GM23248 (cell line): Measurements from ENCODE around the gene KCNAB3. TPM values are rescaled to one million over a fixed set of nuclear protein-coding genes. Genes with fewer than 3 reads are reported as not detected.

Experiments
- DNase-seq: peaks from one replicate; pipeline ENCODE4 v3.0.0-alpha.2; 2015
- H2AFZ ChIP-seq: fragments of 200-600 bp; sonication (generic); 2 replicates; pipeline ENCODE4 v1.6.1; 2016; ENCODE audit warnings: antibody characterized with exemption
- H3F3A ChIP-seq: fragments of 200-600 bp; sonication (generic); 2 replicates; pipeline ENCODE4 v1.6.1; 2016; ENCODE audit warnings: mild to moderate bottlenecking, antibody characterized with exemption, mixed run types; ENCODE audit not compliant: insufficient read depth
- H3K27ac ChIP-seq: fragments of 200-600 bp; sonication (generic); 2 replicates; pipeline ENCODE4 v1.5.1; 2016; ENCODE audit warnings: mild to moderate bottlenecking
- H3K27me3 ChIP-seq: fragments of 200-600 bp; sonication (generic); replicated peaks from 2 replicates; pipeline ENCODE4 v1.6.1; 2016; ENCODE audit warnings: mild to moderate bottlenecking; ENCODE audit not compliant: insufficient read depth
- H3K36me3 ChIP-seq: fragments of 200-600 bp; sonication (generic); 2 replicates; pipeline ENCODE4 v1.6.1; 2016; ENCODE audit warnings: low read depth, mild to moderate bottlenecking
- H3K4me1 ChIP-seq: fragments of 200-600 bp; sonication (generic); 2 replicates; pipeline ENCODE4 v1.6.1; 2016; ENCODE audit warnings: mild to moderate bottlenecking; ENCODE audit not compliant: insufficient read depth
- H3K4me2 ChIP-seq: fragments of 200-600 bp; sonication (generic); one replicate; pipeline ENCODE4 v1.6.1; 2016; ENCODE audit warnings: mild to moderate bottlenecking; ENCODE audit not compliant: unreplicated experiment
- H3K4me3 ChIP-seq: fragments of 200-600 bp; sonication (generic); 2 replicates; pipeline ENCODE4 v1.5.1; 2016; ENCODE audit warnings: mild to moderate bottlenecking
- H3K79me2 ChIP-seq: fragments of 200-600 bp; sonication (generic); 2 replicates; pipeline ENCODE4 v1.6.1; 2016; ENCODE audit warnings: mild to moderate bottlenecking; ENCODE audit not compliant: insufficient read depth
- H3K9ac ChIP-seq: fragments of 200-600 bp; sonication (generic); 2 replicates; pipeline ENCODE4 v1.6.1; 2016; ENCODE audit warnings: mild to moderate bottlenecking
- H3K9me2 ChIP-seq: fragments of 200-600 bp; sonication (generic); 2 replicates; pipeline ENCODE4 v1.6.1; 2016; ENCODE audit warnings: mixed run types, mild to moderate bottlenecking, moderate library complexity; ENCODE audit not compliant: insufficient read depth
- H3K9me3 ChIP-seq: fragments of 200-600 bp; sonication (generic); one replicate; pipeline ENCODE4 v1.6.1; 2017; ENCODE audit warnings: low read depth
- H4K20me1 ChIP-seq: fragments of 200-600 bp; sonication (generic); 2 replicates; pipeline ENCODE4 v1.6.0; 2016; ENCODE audit not compliant: insufficient read depth
- EZH2 ChIP-seq: fragments of 200-600 bp; sonication (generic); IDR thresholded peaks from 2 replicates; pipeline ENCODE4 v1.6.1; 2018; ENCODE audit warnings: antibody characterized with exemption, mild to moderate bottlenecking; ENCODE audit not compliant: insufficient read depth, poor library complexity, severe bottlenecking
- EZH2phosphoT487 ChIP-seq: fragments of 200-600 bp; sonication (generic); IDR thresholded peaks from 2 replicates; pipeline ENCODE4 v1.6.1; 2018; ENCODE audit warnings: antibody characterized with exemption, moderate library complexity, mild to moderate bottlenecking, low read depth; ENCODE audit not compliant: insufficient read depth
- WGBS, 2 experiments: methylation state at CpG; one replicate each; pipeline ENCODE4 v1.1.6; 2015 to 2017; ENCODE audit warnings: low lambda C conversion rate in 2 of 2, low coverage in 1 of 2; ENCODE audit errors: missing lambda C conversion rate in 2 of 2; 5-methylcytosine and 5-hydroxymethylcytosine counted together
- in situ Hi-C: fragments of 300-500 bp; cut with MboI; formaldehyde crosslinking; loops from 2 replicates; pipeline ENCODE4 v1.15.0; 2020
- polyA plus RNA-seq: library from polyadenylated mRNA; unstranded; fragments of >200 nt; fragmentation: Nextera tagmentation; extraction: Ambion mirVana; gene quantifications from 2 replicates; pipeline ENCODE4 v1.2.1, GENCODE V29; 2016
- total RNA-seq: library from RNA; depleted of rRNA; stranded (reverse); fragments of >200 nt; shearing (Covaris generic); gene quantifications from 2 replicates; pipeline ENCODE4 v1.2.3, GENCODE V29; 2014

KCNAB3 gene
- total and polyA plus RNA-seq, 2 experiments from 2014 or later: 0.22 to 0.24 TPM

- no peak overlapping the region for H3K9ac ChIP-seq
- peaks cover 2% of the 10 kb centered on the region; the same call in 1 of the 2 replicates for H3K79me2 ChIP-seq
- no peak overlapping the region for H3K27ac ChIP-seq
- H3K4me3 ChIP-seq: no peak overlapping the region
- H4K20me1 ChIP-seq: no peaks in the 10 kb centered on the region
- no peak for DNase-seq
- WGBS, 2 experiments: 88 to 94% methylated on average over 15 to 29 of the region's 29 CpGs
- TF ChIP-seq EZH2phosphoT487 (no peak), EZH2 (no peak)
- H3K9me2 ChIP-seq: no peaks in the 10 kb centered on the region
- H2AFZ ChIP-seq: no peak overlapping the region
- H3K4me1 ChIP-seq: no peaks in the 10 kb centered on the region
- in situ Hi-C loops: no loop called here
- H3K27me3 ChIP-seq: no peaks in the 10 kb centered on the region
- H3K9me3 ChIP-seq: no peaks in the 10 kb centered on the region
- peaks cover 9% of the 10 kb centered on the region; the same call in 1 of the 2 replicates for H3K36me3 ChIP-seq
- no peak overlapping the region for H3K4me2 ChIP-seq
- peaks cover 18% of the 10 kb centered on the region for H3F3A ChIP-seq
These were observed 20.6 kb downstream of the KCNAB3 start for GRCh38 chr17:7909089-7909488.

GRCh38 chr17:7903154-7904103 is 26.2 kb downstream of the KCNAB3 start:
- no peaks in the 10 kb centered on the region for H3K9me3 ChIP-seq

GRCh38 chr17:7897773-7898172 is 31.9 kb downstream of the KCNAB3 start:
- WGBS, 2 experiments: 62 to 68% methylated on average over 6 of the region's 6 CpGs
- TF ChIP-seq EZH2 (no peak), EZH2phosphoT487 (no peak)
- Histone ChIP-seq H4K20me1 (no peaks in the 10 kb centered on the region), H3K9me3 (no peaks in the 10 kb centered on the region), H3K79me2 (no peaks in the 10 kb centered on the region), H3K9me2 (no peaks in the 10 kb centered on the region), H3K36me3 (peaks cover 27% of the 10 kb centered on the region; the same call in 1 of the 2 replicates), H2AFZ (no peak overlapping the region), H3K9ac (peak overlapping the region; percentile 32; the same call in 1 of the 2 replicates), H3K4me3 (no peak overlapping the region), H3F3A (no peaks in the 10 kb centered on the region), H3K4me2 (no peak overlapping the region), H3K27me3 (no peaks in the 10 kb centered on the region), H3K4me1 (no peaks in the 10 kb centered on the region), H3K27ac (no peak overlapping the region)
- in situ Hi-C loops: no loop called here
- DNase-seq: peak; percentile 69

More at GRCh38 chr17:7903154-7904103, 26.2 kb downstream of the KCNAB3 start:
- no peaks in the 10 kb centered on the region for H3F3A ChIP-seq
- TF ChIP-seq EZH2phosphoT487: no peak
- TF ChIP-seq EZH2: no peak
- no peaks in the 10 kb centered on the region for H4K20me1 ChIP-seq
- H2AFZ ChIP-seq: no peak overlapping the region
- H3K9me2 ChIP-seq: no peaks in the 10 kb centered on the region
- H3K4me2 ChIP-seq: no peak overlapping the region
- no peaks in the 10 kb centered on the region for H3K27me3 ChIP-seq
- no peaks in the 10 kb centered on the region for H3K4me1 ChIP-seq
- no peak for DNase-seq
- H3K27ac ChIP-seq: no peak overlapping the region
- no peak overlapping the region for H3K9ac ChIP-seq
- peaks cover 36% of the 10 kb centered on the region; the same call in 1 of the 2 replicates for H3K36me3 ChIP-seq
- in situ Hi-C loops: no loop called here
- H3K79me2 ChIP-seq: no peaks in the 10 kb centered on the region
- WGBS, 2 experiments: 70 to 80% methylated on average over 22 of the region's 22 CpGs
- H3K4me3 ChIP-seq: no peak overlapping the region

GRCh38 chr17:7897090-7897489 is 32.6 kb downstream of the KCNAB3 start:
- no peaks in the 10 kb centered on the region for H3K27me3 ChIP-seq
- H2AFZ ChIP-seq: no peak overlapping the region
- peaks cover 29% of the 10 kb centered on the region; the same call in 1 of the 2 replicates for H3K36me3 ChIP-seq
- peak overlapping the region; percentile 18; the same call in 1 of the 2 replicates for H3K9ac ChIP-seq
- WGBS, 2 experiments: 80 to 85% methylated on average over 13 of the region's 13 CpGs
- no peak overlapping the region for H3K4me3 ChIP-seq
- H3K9me2 ChIP-seq: no peaks in the 10 kb centered on the region
- H3F3A ChIP-seq: no peaks in the 10 kb centered on the region
- in situ Hi-C loops: no loop called here
- H3K9me3 ChIP-seq: no peaks in the 10 kb centered on the region
- no peaks in the 10 kb centered on the region for H3K79me2 ChIP-seq
- H3K4me2 ChIP-seq: no peak overlapping the region
- H3K27ac ChIP-seq: no peak overlapping the region
- no peak for DNase-seq
- H3K4me1 ChIP-seq: no peaks in the 10 kb centered on the region
- no peak for TF ChIP-seq EZH2
- TF ChIP-seq EZH2phosphoT487: no peak
- H4K20me1 ChIP-seq: no peaks in the 10 kb centered on the region
